Ishikawa (cell line): ENCODE results near the gene ARPC5L.

Source experiments
- CEBPB ChIP-seq: IDR thresholded peaks from 2 replicates; pipeline ENCODE4 v1.6.1; 2012
- CREB1 ChIP-seq: IDR thresholded peaks from 2 replicates; pipeline ENCODE4 v1.6.1; 2012; ENCODE audit warnings: low read depth
- EGR1 ChIP-seq: IDR thresholded peaks from 2 replicates; pipeline ENCODE4 v1.6.1; 2012
- EP300 ChIP-seq: IDR thresholded peaks from 2 replicates; pipeline ENCODE4 v1.6.1; 2012; ENCODE audit warnings: borderline replicate concordance
- FOXM1 ChIP-seq: IDR thresholded peaks from 2 replicates; pipeline ENCODE4 v1.6.1; 2012; ENCODE audit warnings: low read depth, borderline replicate concordance
- NFIC ChIP-seq: IDR thresholded peaks from 2 replicates; pipeline ENCODE4 v1.6.1; 2012
- RAD21 ChIP-seq: IDR thresholded peaks from 2 replicates; pipeline ENCODE4 v1.6.1; 2012; ENCODE audit warnings: low read depth
- REST ChIP-seq: IDR thresholded peaks from 2 replicates; pipeline ENCODE4 v1.6.1; 2012; ENCODE audit warnings: low read depth, mild to moderate bottlenecking
- TAF1 ChIP-seq: IDR thresholded peaks from 2 replicates; pipeline ENCODE4 v1.6.1; 2012; ENCODE audit warnings: low read depth, mild to moderate bottlenecking
- TCF12 ChIP-seq: IDR thresholded peaks from 2 replicates; pipeline ENCODE4 v1.6.1; 2012; ENCODE audit warnings: low read depth
- TEAD4 ChIP-seq: IDR thresholded peaks from 2 replicates; pipeline ENCODE4 v1.6.1; 2012
- YY1 ChIP-seq: IDR thresholded peaks from 2 replicates; pipeline ENCODE4 v1.6.1; 2012; ENCODE audit warnings: low read depth
- ZBTB7A ChIP-seq: IDR thresholded peaks from 2 replicates; pipeline ENCODE4 v1.6.1; 2012; ENCODE audit warnings: low read depth
- TF ChIP-seq, protein P1 (sequence below): IDR thresholded peaks from 2 replicates; pipeline ENCODE4 v1.6.1; 2012

GRCh38 chr9:124813501-124814163 lies 48.3 kb upstream of the ARPC5L start:
- TF ChIP-seq FOXM1, result no peak
- no peak for TF ChIP-seq CEBPB
- TF ChIP-seq TAF1, result no peak
- TF ChIP-seq ZBTB7A, result no peak
- TF ChIP-seq, protein P1, sequence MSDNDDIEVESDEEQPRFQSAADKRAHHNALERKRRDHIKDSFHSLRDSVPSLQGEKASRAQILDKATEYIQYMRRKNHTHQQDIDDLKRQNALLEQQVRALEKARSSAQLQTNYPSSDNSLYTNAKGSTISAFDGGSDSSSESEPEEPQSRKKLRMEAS, result no peak
- no peak for TF ChIP-seq NFIC
- TF ChIP-seq EP300, result no peak
- no peak for TF ChIP-seq RAD21
- no peak for TF ChIP-seq EGR1
- TF ChIP-seq CREB1, result no peak
- no peak for TF ChIP-seq REST
- TF ChIP-seq YY1, result no peak
- no peak for TF ChIP-seq TEAD4
- no peak for TF ChIP-seq TCF12
